Ishikawa (cell line): ENCODE results near the gene THAP10.

ENCODE experiments used
- CEBPB ChIP-seq: IDR thresholded peaks from 2 replicates; pipeline ENCODE4 v1.6.1; 2012
- CREB1 ChIP-seq: IDR thresholded peaks from 2 replicates; pipeline ENCODE4 v1.6.1; 2012; ENCODE audit warnings: low read depth
- EGR1 ChIP-seq: IDR thresholded peaks from 2 replicates; pipeline ENCODE4 v1.6.1; 2012
- EP300 ChIP-seq: IDR thresholded peaks from 2 replicates; pipeline ENCODE4 v1.6.1; 2012; ENCODE audit warnings: borderline replicate concordance
- FOXM1 ChIP-seq: IDR thresholded peaks from 2 replicates; pipeline ENCODE4 v1.6.1; 2012; ENCODE audit warnings: low read depth, borderline replicate concordance
- MAX ChIP-seq: IDR thresholded peaks from 2 replicates; pipeline ENCODE4 v1.6.1; 2012
- NFIC ChIP-seq: IDR thresholded peaks from 2 replicates; pipeline ENCODE4 v1.6.1; 2012
- RAD21 ChIP-seq: IDR thresholded peaks from 2 replicates; pipeline ENCODE4 v1.6.1; 2012; ENCODE audit warnings: low read depth
- REST ChIP-seq: IDR thresholded peaks from 2 replicates; pipeline ENCODE4 v1.6.1; 2012; ENCODE audit warnings: low read depth, mild to moderate bottlenecking
- TAF1 ChIP-seq: IDR thresholded peaks from 2 replicates; pipeline ENCODE4 v1.6.1; 2012; ENCODE audit warnings: low read depth, mild to moderate bottlenecking
- TCF12 ChIP-seq: IDR thresholded peaks from 2 replicates; pipeline ENCODE4 v1.6.1; 2012; ENCODE audit warnings: low read depth
- TEAD4 ChIP-seq: IDR thresholded peaks from 2 replicates; pipeline ENCODE4 v1.6.1; 2012
- YY1 ChIP-seq: IDR thresholded peaks from 2 replicates; pipeline ENCODE4 v1.6.1; 2012; ENCODE audit warnings: low read depth
- ZBTB7A ChIP-seq: IDR thresholded peaks from 2 replicates; pipeline ENCODE4 v1.6.1; 2012; ENCODE audit warnings: low read depth
- TF ChIP-seq, protein P1 (sequence below): IDR thresholded peaks from 2 replicates; pipeline ENCODE4 v1.6.1; 2012

Gene THAP10

DNA sequence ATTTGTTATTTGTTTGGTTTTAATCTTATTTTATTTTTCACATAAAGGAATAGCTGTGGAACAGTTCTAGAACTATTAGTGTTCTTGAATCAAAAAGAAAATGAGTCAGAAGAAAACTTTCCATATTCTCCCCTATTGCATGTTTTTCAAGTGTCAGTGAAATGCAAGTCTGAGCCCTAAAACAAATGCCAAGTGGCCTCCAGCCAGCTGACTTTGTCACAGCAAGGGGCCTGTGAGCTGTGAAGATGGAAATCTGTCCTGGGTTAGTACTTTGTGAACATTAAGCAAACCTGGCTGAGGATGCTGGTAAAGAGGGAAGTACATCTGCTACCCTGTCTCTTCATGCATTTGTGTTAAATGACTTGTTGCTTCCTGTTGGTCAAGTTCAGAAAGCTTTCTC is 14.6 kb upstream of the THAP10 start:
- TF ChIP-seq NFIC: no peak
- TF ChIP-seq TCF12: no peak
- no peak for TF ChIP-seq YY1
- TF ChIP-seq, protein P1, sequence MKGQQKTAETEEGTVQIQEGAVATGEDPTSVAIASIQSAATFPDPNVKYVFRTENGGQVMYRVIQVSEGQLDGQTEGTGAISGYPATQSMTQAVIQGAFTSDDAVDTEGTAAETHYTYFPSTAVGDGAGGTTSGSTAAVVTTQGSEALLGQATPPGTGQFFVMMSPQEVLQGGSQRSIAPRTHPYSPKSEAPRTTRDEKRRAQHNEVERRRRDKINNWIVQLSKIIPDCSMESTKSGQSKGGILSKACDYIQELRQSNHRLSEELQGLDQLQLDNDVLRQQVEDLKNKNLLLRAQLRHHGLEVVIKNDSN: no peak
- TF ChIP-seq EP300: no peak

GRCh38 chr15:70902107-70902506 is 9.9 kb upstream of the THAP10 start:
- no peak for TF ChIP-seq TCF12
- no peak for TF ChIP-seq ZBTB7A
- no peak for TF ChIP-seq EP300
- no peak for TF ChIP-seq EGR1
- TF ChIP-seq, protein P1: no peak
- TF ChIP-seq CREB1: no peak
- TF ChIP-seq CEBPB: no peak
- TF ChIP-seq NFIC: no peak
- no peak for TF ChIP-seq TAF1
- TF ChIP-seq REST: no peak
- TF ChIP-seq MAX: no peak
- TF ChIP-seq YY1: no peak

DNA sequence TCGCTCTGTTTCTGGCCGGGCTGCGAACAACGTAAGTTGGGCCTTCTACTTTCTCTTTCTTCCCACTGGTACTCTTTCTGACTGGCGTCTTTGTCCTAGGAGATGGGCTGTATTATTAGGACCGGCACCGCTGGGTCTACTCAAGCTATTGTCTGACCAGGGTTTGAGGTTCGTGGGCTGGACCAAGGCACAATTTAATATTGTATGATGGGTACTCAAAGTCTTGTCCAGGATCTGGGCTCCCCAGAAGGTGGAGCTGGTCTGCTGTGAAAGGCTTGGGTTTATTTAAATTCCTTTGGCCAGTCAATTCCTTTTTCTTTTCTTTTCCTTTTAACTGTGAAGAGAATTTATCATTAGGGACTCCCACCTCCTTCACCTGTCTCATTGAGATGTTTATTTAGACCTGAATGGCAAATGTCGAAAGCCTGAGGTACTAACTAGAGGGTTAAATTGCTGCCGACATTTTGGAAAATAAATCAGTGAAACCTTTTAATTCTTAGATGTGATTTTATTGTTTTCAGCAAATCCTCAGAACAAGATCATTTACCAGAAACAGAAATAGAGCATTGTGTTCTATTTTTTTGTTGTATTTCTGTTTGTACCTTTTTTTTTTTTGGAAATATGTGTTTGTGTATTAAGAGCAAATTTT is 803 bp upstream of the THAP10 start:
- TF ChIP-seq TAF1: no peak
- TF ChIP-seq RAD21: peak; percentile 65
- TF ChIP-seq CEBPB: no peak
- no peak for TF ChIP-seq CREB1

DNA sequence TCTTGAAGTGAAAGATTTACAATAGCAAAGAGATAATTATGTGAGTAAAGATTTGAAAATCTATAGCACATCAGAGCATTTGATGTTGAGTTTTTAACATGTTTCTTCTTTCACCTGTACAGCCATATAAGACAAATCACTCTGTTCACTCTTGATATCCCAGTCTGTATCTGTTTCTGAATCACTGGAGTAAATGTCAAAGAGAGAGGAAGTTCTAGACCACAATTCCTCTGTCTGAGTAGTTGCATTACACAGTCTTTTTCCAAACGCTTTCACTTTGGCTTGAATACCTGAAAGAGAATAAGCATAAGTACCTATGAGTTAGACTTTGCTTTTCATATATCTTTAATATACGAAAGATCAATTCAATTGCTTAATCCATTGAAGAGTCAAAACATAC is 9.9 kb downstream of the THAP10 start:
- TF ChIP-seq EP300: no peak
- TF ChIP-seq FOXM1: no peak
- TF ChIP-seq YY1: no peak
- no peak for TF ChIP-seq RAD21
- no peak for TF ChIP-seq TAF1
- TF ChIP-seq, protein P1: no peak
- TF ChIP-seq TEAD4: no peak
- no peak for TF ChIP-seq ZBTB7A
- TF ChIP-seq CREB1: no peak
- no peak for TF ChIP-seq TCF12
- no peak for TF ChIP-seq EGR1
- TF ChIP-seq NFIC: no peak
- TF ChIP-seq MAX: no peak
- no peak for TF ChIP-seq CEBPB
- TF ChIP-seq REST: no peak

- TF ChIP-seq TEAD4: no peak
- TF ChIP-seq, protein P1: no peak
These were observed 11.5 kb downstream of the THAP10 start for GRCh38 chr15:70880781-70881180.

GRCh38 chr15:70879401-70879800 is 12.8 kb downstream of the THAP10 start:
- TF ChIP-seq REST: no peak
- TF ChIP-seq, protein P1: no peak
